CD4-positive, alpha-beta T cell treated with Interleukin-10 for 1 hour (primary cell): ENCODE data around the gene RNFT2.
"Not testable (repeated sequence)": the region's sequence is repeated elsewhere in the genome, so short reads cannot be mapped to it uniquely, and the experiment has no call there.

Experiments
- DNase-seq: peaks from one replicate; pipeline ENCODE4 v3.0.0-alpha.2; 2020

RNFT2 gene

DNA sequence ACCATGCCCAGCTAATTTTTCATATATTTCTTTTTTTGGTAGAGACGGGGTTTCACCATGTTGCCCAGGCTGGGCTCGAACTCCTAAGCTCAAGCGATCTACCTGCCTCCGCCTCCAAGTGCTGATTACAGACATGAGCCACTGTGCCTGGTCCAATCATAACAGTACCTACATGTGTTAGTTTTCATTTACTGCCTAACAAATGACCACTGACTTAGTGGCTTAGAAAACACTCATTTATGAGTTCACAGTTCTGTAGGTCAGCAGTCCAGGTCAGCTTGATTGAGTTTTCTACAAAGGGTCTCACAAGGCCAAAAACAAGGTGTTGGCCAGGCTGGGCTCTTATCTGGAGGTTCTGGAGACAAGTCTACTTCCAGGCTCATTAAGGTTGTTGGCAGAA, 60.6 kb downstream of the RNFT2 start:
- no peak for DNase-seq

DNA sequence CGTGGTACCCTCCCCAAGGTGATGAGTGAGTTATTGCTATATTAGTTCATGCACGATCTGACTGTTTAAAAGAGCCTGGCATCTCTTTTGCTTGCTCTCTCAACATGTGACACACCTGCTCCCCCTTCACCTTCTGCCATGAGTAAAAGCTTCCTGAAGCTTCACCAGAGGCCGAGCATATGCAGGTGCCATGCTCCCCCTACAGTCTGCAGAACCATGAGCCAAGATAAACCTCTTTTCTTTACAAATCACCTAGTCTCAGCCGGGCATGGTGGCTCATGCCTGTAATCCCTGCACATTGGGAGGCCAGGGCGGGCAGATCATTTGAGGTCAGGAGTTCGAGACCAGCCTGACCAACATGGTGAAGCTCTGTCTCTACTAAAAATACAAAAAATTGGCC, 61.8 kb downstream of the RNFT2 start:
- no peak for DNase-seq

DNA sequence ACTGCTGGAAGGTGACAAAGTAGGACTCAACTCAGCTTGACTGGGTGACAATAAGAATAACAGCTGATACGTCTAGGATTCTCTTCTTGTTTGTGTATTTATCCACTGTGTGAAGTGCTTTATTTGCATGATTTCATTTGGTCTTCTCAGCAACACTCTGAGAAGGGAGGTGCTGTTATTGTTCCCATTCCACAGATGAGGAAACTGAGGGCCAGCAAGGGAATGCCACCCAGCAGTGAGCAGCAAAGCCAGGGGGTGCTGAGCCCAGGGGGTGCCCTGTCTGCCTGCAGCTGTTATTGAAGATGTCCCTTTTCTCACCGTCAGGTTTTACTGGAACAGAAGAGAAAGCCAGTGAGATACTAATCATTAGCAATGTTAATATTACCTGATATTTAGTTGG, 62.8 kb downstream of the RNFT2 start:
- DNase-seq = no peak

DNA sequence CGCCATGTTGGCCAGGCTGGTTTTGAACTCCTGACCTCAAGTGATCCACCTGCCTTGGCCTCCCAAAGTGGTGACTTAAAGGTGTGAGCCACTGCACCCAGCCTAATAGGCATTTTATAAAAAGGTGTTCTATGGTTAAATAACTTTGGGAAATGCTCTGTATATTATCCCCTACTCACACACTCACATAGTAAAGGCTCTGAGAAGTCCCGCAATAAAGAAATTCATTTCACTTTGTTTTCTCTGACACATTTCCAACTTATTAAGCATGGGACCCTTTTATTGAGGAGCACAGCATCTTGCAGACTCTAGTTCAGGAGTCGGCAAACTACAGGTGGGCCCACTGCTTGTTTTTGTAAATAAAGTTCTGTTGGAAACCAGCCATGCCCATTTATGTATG, 63.9 kb downstream of the RNFT2 start:
- DNase-seq = no peak

DNA sequence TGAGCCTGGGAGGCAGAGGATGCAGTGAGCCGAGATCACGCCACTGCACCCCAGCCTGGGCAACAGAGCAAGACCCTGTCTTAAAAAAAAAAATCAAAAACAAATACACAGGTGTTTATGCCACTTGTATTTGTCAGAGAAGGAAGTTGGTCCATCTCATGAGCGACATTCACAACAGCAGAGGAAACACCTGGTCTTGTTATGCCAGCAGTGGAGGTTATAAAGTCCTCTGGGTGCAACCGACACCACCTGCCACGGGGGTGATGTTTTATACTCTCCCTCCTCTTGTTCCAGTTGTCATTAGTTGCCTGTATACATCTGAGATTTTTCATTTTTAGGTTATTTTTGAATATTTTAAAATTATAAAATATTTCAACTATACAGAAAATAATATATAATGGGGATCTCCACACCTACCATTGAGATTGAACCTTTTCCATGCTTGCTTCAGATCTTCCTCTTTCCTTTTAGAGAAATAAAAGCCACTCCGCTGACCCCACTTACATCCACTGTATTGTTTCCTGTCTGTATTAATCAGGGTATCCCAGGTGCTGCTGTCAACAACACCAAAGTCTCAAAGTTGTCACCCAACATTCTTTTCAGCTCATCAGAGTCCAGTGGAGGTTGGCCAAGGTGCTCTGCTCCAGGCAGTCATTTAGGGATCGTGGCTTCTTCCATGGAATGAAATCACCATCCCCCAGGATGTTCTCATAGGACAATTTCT, 65.1 kb downstream of the RNFT2 start:
- no peak for DNase-seq

DNA sequence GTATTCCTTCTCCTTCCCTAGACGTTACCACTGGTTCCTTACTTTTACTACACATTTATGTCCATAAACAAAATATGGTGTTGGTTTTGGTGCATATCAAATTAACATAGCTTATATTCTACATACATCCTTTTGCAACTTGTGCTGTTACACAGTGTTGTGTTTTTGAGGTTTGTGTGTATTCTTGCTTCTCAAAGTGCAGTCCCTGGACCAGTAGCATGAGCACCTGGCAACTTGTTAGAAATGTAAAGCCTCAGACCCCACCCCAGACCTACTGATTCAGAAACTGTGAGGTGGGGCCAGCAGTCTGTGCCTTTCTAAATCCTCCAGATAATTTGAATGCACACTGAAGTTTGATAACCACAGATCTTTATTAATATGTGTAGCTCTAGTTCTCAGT, 65.9 kb downstream of the RNFT2 start:
- no peak for DNase-seq

DNA sequence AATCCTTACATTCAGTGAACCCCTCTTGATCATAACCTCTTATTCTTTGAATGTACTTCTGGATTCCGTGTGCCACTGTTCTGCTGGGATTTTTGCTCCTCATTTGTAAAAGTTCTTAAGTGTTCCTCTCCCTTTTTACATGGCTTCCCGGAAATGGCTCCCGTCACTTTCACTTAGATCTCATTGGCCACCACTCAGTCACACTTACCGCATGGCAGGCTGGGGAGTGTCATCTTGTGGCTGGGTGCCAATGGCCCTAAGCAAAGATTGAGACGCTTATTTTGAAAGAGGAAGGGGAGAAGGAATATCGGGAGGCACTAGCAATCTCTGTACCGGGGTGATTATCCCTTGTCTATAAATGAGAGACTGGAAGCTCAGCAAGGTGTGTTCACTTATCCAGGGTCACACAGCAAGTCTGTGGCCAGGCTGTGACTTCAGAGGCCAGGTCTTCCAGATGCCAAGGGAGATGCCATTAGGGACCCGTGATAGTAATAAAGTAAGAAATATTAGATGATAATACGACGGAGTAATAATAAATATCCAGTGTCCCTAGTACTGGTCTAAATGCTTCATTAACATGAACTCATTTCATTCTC, 68.8 kb downstream of the RNFT2 start:
- DNase-seq = no peak

DNA sequence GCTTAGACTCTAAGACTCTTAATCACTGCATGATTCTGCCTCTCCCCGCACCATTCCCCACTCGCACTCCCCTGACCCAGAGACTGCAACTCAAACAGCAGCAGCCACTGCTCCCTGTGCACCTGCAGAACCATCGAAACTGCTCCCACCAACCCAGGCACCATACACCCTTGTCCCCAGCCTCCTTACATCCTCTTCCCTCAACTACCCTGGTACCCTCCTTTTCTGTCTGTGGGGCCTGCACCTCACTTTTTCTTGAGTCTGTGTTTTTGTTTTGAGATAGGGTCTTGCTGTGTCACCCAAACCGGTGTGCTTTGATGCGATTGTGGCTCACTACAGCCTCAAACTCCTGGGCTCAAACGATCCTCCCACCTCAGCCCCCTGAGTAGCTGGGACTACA, 69.4 kb downstream of the RNFT2 start:
- no peak for DNase-seq

DNA sequence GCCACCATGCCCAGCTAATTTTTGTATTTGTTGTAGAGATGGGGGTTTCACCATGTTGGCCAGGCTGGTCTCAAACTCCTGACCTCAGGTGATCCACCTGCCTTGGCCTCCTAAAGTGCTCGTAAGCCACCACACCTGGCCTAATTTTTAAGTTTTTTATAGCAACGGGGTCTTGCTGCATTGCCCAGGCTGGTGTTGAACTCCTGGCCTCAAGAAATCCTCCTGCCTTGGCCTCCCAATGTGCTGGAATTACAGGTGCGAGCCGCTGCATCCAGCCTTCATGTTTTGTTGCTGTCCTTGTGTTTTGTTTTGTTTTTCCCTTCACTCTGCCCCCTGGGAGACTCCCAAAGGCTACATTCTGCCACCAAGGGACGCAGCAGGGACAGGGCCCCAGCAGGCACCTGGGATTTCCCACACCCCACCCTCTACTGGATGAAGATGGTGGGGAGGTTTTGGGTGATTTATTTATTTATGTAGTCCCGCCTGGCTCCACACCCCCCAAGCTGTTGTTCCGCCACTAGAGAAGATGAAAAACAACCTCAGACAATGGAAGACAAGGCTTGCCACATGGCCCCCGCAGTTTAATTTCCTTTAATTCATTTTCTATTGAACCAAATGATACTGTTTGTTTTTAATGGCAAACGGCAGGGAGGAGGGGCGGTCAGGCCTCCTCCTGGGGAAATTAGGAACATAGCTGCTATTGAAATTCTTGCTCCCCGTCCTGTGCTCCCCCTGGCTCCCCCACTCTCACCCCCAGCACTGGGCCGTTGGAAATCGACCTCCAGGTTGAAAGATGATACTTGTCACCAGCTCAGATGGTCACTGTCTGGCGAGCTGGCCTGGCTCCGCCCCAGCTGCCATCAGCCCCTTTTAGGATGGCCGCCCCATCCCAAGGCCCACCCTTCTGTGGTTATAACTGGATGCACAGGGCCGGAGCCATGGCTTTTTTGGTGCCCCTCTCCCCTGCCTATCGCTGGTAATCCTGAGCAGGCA, 70.3 kb downstream of the RNFT2 start:
- DNase-seq = no peak

DNA sequence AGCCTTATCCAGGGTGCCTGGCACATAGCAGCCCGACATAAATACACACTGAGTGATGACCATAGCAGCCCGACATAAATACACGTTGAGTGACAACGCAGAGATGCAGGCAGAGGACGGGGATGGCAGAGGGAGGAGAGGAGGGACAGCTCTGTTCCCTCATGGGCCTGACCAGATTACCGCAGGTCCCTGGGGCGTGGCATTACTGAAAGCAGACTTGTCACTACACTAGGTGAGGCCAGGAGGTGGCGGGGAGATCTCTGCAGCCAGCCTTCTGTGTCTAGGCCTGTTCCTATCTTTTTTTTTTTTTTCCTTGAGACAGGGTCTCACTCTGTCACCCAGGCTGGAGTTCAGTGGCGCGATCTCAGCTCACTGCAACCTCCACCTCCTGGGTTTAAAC, 74.1 kb downstream of the RNFT2 start:
- DNase-seq = no peak

DNA sequence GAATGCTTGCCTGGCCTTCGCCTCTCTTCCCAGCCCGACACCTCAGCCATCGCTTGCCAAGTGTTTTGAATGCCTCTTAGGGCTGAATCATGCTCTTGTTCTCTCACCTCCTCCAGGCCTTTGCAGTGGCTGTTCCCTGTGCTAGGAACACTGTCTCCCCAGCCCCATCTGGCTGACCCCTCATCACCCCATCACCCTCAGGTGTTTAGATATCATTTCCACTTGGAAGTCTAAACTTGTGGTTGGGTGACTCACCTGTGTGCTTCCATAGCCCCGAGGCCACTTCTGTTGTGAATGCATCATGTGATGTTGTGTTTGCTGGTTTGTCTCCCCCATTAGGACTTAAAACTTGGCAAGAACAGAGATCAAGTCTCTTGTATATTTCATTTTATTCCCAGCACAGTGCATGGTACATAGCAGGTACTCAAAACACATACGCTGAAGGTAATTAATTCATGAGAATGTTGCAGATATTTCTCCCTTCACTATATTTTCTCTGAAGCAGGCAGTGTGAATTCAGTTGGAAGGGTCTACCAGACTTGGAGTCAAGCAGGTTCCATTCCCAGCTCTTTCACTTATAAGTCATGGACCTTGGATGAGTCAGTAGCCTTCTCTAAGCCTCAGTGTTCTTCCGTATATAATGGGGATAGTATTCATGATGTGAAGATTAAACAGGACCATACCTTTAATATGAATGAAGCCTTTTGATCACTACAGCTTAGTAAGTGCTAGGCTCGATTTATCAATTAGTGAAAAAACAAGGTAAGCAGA, 75.3 kb downstream of the RNFT2 start:
- DNase-seq = no peak

DNA sequence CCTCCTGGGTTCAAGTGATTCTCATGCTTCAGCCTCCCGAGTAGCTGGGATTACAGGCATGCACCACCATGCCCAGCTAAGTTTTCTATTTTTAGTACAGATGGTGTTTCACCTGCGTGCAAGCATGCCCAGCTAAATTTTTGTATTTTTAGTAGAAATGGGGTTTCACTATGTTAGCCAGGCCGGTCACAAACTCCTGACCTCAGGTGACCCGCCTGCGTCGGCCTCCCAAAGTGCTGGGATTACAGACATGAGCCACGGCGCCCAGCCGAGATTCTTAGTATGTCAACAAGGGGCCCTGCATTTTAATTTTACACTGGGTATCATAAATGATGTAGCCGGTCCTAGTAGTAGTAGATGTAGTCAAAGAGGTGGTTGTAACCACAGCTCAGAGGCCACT, 76.7 kb downstream of the RNFT2 start:
- not testable (repeated sequence) for DNase-seq

DNA sequence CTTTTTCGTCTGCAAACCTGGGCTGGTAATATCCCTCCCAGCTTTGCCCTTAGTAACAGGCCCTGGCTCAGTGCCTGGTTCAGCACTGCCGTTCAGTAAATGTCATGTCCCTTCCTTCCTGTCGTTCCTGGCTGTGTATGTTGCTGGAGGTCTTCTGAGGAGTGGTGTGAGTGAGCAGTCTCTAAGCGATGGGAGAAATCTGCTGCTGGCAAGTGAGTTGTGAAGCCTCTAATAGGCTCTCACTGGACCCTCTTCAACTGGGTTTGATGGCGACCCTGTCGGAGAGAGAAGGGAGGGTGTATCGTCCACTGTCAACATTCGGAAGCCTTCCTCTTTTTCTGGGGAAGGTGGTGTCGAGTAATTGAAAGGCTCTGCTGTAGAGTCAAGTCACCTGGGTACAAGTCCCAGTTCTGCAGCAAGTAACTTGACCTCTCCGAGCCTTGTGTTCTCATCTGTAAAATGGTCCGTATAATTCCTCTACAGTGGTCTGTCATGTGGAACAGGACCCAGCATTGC, 80.3 kb downstream of the RNFT2 start:
- DNase-seq = peak; percentile 16

DNA sequence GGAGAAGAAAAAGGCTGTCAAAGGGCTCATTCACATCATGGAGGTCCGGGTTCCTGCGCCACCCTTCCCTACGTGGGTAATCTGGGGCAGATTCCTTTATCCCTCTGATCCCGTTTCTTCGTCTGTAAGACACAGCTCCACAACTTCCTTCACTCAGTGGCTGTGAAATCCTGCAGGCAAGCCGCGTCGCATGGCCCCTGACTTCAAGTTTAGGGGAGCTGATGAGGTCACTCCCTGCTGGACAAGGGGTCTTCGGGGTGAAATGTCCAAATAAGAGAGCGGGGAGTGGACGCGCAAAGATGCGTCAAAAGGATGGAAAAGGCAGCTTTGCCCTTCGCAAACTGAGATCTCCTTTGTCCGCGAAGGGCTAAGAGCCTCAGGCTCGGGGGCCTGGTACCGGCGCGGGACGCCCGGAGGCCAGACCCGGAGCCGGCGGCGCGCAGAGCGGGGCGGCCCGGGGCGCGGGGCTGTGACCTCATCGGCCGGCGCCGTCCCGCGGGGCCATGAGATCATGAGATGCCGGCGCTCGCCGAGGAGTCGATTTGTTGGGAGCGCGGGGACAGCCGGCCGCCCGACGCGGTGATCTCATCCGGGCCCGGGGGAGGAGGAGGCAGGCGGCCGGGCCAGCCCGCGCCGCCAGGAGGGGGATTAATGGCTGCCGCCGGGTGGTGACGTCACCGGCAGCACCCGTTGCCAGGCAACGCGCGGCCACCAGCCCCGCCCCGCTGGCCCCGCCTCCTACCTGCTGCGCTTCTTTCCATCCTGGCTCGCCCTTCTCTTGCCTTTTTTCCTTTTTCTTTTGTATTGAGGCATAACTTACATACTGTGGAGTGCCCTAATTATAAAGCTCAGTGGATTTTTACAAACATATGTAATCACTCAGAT, 81.1 kb downstream of the RNFT2 start:
- DNase-seq = peak; percentile 92

DNA sequence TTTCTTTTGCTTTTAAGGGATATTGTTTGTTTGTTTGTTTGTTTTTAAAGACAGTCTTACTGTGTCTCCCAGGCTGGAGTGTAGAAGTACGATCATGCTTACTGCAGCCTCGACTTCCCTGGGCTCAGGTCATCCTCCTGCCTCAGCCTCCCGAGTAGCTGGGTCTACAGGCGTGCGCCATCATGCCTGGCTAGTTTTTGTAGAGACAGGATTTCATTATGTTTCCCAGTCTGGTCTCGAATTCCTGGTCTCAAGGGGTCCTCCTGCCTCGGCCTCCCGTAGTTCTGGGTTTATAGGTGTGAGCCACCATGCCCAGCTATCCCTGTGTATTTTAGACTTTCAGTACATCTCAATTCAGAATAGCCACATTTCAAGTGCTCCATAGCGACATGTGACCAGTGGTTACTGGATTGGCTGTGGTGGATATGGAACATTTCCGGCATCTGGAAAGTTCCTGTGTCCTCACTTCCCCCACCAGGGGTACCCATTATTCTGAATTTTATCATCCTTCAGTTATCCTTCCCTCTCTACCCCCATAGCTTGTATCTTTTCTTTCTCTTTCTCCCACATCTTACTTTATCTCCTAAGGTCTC, 82.0 kb downstream of the RNFT2 start:
- DNase-seq = peak; percentile 1

DNA sequence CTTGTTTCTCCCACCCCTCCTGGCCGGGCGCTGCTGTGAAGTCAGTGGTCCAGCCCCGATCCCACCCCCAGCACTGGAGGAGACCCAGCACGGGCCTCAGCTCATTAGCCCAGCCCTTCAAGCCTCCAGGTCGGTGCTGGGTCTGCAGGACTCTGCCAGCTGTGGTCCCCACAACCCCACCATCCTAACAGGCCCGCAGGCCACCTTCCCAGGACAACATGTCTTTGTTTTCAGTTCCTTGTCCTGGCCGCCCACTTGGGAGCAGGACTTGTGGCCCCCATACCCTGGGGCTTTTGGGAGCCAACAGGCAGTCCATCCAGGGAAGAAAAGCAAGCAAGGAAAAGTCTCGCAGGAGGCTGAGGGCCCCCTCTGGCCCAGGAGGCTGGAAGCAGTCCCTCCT, 83.2 kb downstream of the RNFT2 start:
- DNase-seq = no peak

DNA sequence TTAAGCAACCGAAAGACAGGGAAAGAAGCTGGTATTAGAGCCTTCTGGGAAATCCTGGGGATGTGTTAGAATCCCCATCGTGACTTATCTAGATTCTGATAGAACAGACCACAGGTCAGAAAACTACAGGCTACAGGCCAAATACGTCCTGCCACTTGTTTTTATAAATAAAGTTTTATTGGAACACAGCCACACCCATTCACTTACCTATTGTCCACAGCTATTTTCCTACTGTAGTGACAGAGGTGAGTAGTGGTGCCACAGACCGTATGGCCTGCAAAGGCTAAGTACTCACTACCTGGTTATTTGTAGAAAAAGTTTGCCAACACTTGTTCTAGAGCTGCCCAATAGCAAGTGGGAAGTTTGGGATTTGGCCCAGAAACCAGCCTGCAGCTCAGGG, 89.3 kb downstream of the RNFT2 start:
- DNase-seq = no peak

DNA sequence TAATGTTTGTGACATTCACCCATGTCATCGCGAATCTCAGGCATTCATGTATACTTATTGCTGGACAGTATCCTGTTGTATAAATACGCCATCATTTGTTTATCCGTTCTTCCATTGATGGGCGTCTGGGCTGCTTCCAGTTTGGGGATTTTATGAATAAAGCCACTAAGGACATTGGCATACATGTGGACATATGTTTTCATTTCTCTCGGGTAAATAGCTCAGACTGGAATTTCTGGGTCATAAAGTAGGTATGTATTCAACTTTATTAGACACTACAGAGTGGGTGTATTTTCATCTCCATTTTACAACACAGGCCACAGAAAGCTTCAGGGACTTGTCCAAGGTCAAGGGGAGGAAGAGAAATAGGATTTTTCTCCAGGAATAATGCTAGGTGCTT, 94.2 kb downstream of the RNFT2 start:
- no peak for DNase-seq

DNA sequence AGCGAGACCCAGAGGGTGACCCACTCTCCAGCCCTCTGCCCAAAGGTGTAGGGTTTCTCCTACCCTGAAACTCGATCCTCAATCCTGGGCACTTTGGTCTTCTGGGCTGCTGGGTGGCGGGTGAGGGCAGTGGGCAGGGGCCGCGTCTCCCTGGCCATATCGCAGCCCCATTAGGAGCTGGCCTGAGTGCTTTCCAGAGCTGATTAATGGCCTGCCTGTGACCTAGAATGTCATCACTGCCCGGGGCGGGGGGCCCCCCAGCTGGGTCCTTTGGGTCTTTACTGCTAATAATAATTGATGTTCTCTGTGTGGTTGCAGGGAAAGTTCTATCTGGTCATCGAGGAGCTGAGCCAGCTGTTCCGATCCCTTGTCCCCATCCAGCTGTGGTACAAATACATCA, 95.4 kb downstream of the RNFT2 start:
- no peak for DNase-seq

DNA sequence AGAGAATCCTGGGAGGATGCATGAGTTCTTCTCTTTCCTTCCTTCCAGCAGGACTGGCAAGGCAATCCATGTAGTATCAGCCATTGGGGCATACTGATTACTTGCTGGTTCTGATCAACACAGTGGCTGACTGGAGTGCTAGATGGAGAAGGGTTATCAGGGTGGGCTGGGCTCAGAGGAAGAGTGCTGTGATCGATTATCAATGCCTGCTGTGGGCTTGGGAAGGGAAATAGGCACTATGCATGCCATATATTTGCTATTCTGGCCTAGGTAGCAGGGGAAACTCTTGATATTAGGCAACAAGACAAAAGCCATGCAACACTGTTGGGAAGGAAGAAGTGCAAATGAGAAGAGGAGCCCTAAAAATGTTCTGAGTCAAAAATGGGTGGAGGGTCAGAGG, 97.4 kb downstream of the RNFT2 start:
- no peak for DNase-seq

DNA sequence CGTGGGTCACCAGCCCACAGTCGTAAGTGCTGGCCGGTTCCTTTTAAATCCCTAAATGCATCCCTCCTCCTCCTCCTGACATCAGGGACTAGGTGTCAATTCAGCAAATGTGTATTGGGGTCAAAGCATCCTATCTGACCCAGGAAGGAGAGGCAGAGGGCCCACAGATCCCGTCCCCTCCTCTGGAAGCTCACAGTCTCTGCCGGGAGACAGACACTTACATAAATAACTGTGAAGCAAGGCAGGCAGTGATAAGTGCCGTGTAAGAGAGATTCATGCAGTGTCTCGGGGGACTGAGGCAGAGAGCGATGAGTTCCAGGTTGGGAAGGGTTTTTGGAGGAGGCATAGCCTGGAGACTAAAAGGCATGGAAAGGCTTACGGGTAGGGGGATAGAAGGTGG, 99.0 kb downstream of the RNFT2 start:
- DNase-seq = no peak
